ENCODE data around the gene SLC44A3. TPM values are rescaled to one million over a fixed set of nuclear protein-coding genes. Genes with fewer than 3 reads are reported as not detected.
A peak's percentile ranks its signal among the peaks of the same experiment; 100 is the strongest.

SLC44A3 gene
- polyA plus RNA-seq, 1 of the 3 experiments (the other 2 are of a cell fraction), result 2.6 TPM

- Histone ChIP-seq H3K9me3 (no peaks in the 10 kb centered on the region), H3K27ac (ENCODE audit: low read depth in 2 of 2, low read length in 1 of 2) (peak overlapping the region in 1 of 2 experiments; percentile 18; a peak in 1 of 4 replicates), H3K27me3 (ENCODE audit: insufficient read depth) (no peaks in the 10 kb centered on the region), H3K4me1 (ENCODE audit: control insufficient read depth in 1 of 2, insufficient read depth in 2 of 2, low read depth in 1 of 2, low read length in 1 of 2) (no peaks in the 10 kb centered on the region), H3F3A (replicated peaks; ENCODE audit: insufficient read depth) (peaks cover 29% of the 10 kb centered on the region), H3K36me3 (replicated peaks in 1 of 2; ENCODE audit: control insufficient read depth in 1 of 2, insufficient read depth in 2 of 2, low read length in 1 of 2) (peaks cover 47 to 53% of the 10 kb centered on the region in 2 experiments), H3K9me2 (no peaks in the 10 kb centered on the region), H2AFZ (ENCODE audit: low read depth) (no peak overlapping the region), H3K79me2 (ENCODE audit: insufficient read depth) (peaks cover 6% of the 10 kb centered on the region), H3K4me2 (no peak overlapping the region), H3K9ac (no peak overlapping the region), H3K4me3 (ENCODE audit: low read depth in 2 of 2, low read length in 1 of 2) (no peak overlapping the region), H4K20me1 (ENCODE audit: insufficient read depth) (no peaks in the 10 kb centered on the region)
- POLR2A ChIA-PET, result interaction anchor here (1.4 kb wide), 1 partner anchor 149 kb away, joined by 4 read pairs; no protein-coding TSS in a partner anchor
- 100% methylated on average over 4 of the region's 4 CpGs for WGBS (ENCODE audit: low lambda C conversion rate)
- TF ChIP-seq FOSL2 (IDR thresholded peaks at IDR 0.05; ENCODE audit: borderline replicate concordance, low read depth) (no peak), POLR2AphosphoS5 (IDR thresholded peaks at IDR 0.05; ENCODE audit: low read depth, low read length) (peak; percentile 25; the same call in 1 of the 2 replicates), IRF3 (IDR thresholded peaks at IDR 0.05; ENCODE audit: low read depth, low read length) (no peak)
- CTCF ChIA-PET, result interaction anchor here (1.0 to 1.9 kb wide), 5 partner anchors 9 to 151 kb away, joined by 3 to 10 read pairs (median 5); no protein-coding TSS in a partner anchor
- DNase-seq, result no peak
Measured at GRCh38 chr1:94892604-94893254, 72.6 kb downstream of the SLC44A3 start.

GRCh38 chr1:94894630-94895029 is 74.5 kb downstream of the SLC44A3 start:
- 96% methylated on average over 4 of the region's 4 CpGs for WGBS (ENCODE audit: low lambda C conversion rate)
- Histone ChIP-seq H3K4me1 (ENCODE audit: control insufficient read depth in 1 of 2, insufficient read depth in 2 of 2, low read depth in 1 of 2, low read length in 1 of 2) (peaks cover 0 to 5% of the 10 kb centered on the region in 2 experiments; a peak in 2 of 4 replicates), H3K9me3 (no peaks in the 10 kb centered on the region), H3K27me3 (ENCODE audit: insufficient read depth) (no peaks in the 10 kb centered on the region), H3K27ac (ENCODE audit: low read depth in 2 of 2, low read length in 1 of 2) (no peak overlapping the region), H2AFZ (ENCODE audit: low read depth) (no peak overlapping the region), H3F3A (replicated peaks; ENCODE audit: insufficient read depth) (peaks cover 31% of the 10 kb centered on the region), H3K36me3 (replicated peaks in 1 of 2; ENCODE audit: control insufficient read depth in 1 of 2, insufficient read depth in 2 of 2, low read length in 1 of 2) (peaks cover 66 to 71% of the 10 kb centered on the region in 2 experiments), H4K20me1 (ENCODE audit: insufficient read depth) (peaks cover 7% of the 10 kb centered on the region; the same call in 1 of the 2 replicates), H3K9me2 (no peaks in the 10 kb centered on the region), H3K79me2 (ENCODE audit: insufficient read depth) (peaks cover 17% of the 10 kb centered on the region), H3K9ac (no peak overlapping the region), H3K4me2 (no peak overlapping the region), H3K4me3 (ENCODE audit: low read depth in 2 of 2, low read length in 1 of 2) (no peak overlapping the region)
- TF ChIP-seq POLR2AphosphoS5 (IDR thresholded peaks at IDR 0.05; ENCODE audit: low read depth, low read length) (no peak), RAD21 (IDR thresholded peaks at IDR 0.05; ENCODE audit: low read length) (no peak), PBX3 (IDR thresholded peaks at IDR 0.05) (no peak), REST (IDR thresholded peaks at IDR 0.05; ENCODE audit: low read depth, low read length) (no peak), YY1 (IDR thresholded peaks at IDR 0.05; ENCODE audit: low read depth) (no peak), TAF1 (IDR thresholded peaks at IDR 0.05; ENCODE audit: borderline replicate concordance, low read depth, low read length) (no peak), FOSL2 (IDR thresholded peaks at IDR 0.05; ENCODE audit: borderline replicate concordance, low read depth) (no peak), EZH2phosphoT487 (IDR thresholded peaks at IDR 0.05; ENCODE audit: borderline replicate concordance, low read depth) (no peak), MXI1 (IDR thresholded peaks at IDR 0.05; ENCODE audit: low read depth, low read length) (no peak)
- DNase-seq, result no peak
- POLR2A ChIA-PET, result no interaction called here
- CTCF ChIA-PET, result interaction anchor here (0.8 to 1.8 kb wide), 3 partner anchors 13 to 40 kb away, joined by 3 to 5 read pairs (median 3); no protein-coding TSS in a partner anchor

Measured in SK-N-SH (cell line).